HG03520 (cell line): Measurements from ENCODE around the gene ATP8A1.
A peak's percentile ranks its signal among the peaks of the same experiment; 100 is the strongest.

Experiments used
- ATAC-seq: cut with Tn5 transposase; IDR thresholded peaks from one replicate; pipeline ENCODE4 v1.9.1; 2021; ENCODE audit warnings: mild to moderate bottlenecking, moderate library complexity; ENCODE audit not compliant: unreplicated experiment

Gene ATP8A1

DNA sequence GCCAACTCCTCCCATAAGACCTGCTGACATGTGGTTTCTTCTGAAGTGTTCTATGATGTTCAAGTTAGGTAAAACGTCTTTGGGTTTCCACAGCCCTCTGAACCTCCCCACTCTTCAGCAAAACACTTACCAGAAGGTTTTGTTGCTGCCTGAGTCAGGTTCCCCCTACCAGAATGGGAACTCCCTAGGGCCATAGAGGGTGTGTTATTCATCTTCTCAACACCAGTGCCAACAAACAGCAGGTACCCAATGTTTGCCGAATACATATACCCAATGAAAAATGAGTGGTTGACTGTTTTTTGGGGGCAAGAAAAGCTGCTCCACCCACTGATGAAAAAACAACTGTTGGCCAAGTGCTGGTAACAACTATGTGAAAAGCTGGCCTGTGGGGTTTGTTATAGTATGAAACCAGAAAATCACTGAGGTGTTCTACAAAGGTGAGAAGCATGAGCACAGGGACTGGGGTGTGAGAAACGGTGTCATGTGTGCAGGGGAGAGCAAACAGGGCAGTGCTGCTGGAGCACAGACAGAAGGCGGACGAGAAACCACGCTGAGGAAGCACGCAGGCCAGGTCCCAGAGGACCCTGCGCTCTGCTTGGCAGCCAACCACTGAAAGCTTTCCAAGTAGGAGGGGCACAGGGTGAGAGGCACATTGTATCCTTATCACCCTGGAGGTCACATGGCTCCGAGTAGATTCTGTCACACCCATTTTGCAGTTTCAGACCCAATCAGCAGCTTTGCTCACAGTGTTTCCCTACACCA is 28.8 kb downstream of the ATP8A1 start:
- peak; percentile 88 for ATAC-seq

DNA sequence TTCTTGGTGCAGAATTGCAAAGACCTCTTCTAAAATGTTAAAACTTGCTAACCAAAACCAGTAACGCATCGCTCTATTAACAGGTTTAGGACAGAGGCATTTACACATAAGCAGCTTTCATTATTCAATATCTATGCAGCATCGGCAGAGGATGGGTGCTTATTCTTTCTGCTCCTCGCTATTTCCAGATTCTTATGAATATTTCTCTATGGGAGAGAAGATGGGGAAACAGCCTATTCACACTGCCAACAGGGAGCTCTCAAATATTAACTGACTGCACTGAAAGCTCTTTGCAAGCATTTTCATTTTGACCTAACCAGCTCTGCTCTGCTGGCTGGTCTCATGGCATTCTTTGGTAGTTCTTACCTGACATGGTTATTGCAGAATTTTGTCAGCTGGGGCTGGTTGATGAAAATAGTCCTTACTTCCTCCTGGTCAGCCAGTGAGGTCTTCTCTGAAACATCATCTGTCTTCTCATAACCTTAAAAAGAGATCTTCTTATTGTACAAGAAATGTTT is 30.2 kb downstream of the ATP8A1 start:
- ATAC-seq = no peak

DNA sequence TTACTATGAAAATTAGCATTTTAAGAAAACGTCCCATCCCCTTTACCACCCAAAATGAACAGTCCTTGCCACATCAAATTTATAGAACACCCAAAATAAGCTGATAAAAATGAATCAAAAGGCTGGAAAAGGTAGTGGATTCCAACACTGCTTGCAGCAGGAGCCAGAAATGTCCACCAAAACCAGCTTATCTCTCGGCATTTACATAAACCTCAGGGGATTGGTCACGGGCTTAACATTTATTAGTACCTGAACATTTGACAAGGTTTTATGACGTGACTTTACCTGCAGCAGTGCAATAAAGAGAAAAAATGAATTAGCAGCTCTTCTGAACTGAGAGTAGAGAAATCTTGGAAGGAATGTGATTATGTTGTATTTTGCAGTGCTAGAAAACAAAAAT is 31.6 kb downstream of the ATP8A1 start:
- no peak for ATAC-seq

DNA sequence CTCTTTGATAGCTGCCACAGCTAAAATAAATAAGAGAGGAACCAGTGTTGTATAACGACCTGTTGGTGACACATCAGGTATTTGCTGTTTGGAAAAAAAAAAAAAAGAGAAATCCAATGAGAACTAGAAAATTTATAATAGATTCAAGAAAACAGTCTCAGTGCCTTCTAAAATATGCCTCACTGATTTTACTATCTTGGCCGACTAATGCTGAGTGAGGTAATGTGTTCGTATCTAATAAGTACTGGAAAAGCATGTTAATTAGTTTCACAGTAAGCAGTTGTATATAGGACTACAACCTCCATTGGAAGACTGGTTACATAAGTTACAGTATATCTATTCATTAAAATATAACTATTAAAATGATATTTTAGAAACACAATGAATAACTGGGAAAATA is 32.4 kb downstream of the ATP8A1 start:
- ATAC-seq = no peak

DNA sequence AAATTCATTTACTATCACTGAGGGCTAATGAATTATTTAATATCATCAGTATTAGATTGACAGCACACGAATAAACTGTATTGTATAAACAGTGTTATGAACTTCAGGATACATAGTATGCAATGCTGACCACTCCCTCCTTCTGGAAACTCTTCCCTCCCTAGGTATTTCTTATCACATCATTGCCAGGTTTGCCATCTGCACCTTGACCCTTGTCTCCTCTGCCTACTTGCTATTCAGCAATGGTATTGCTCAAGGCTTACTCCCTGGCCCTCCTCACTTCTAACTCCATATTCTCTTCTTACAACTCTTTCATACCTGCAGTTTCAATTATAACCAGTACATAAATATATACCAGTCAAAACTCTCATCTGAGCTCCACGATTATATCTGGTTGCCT is 38.9 kb downstream of the ATP8A1 start:
- no peak for ATAC-seq

DNA sequence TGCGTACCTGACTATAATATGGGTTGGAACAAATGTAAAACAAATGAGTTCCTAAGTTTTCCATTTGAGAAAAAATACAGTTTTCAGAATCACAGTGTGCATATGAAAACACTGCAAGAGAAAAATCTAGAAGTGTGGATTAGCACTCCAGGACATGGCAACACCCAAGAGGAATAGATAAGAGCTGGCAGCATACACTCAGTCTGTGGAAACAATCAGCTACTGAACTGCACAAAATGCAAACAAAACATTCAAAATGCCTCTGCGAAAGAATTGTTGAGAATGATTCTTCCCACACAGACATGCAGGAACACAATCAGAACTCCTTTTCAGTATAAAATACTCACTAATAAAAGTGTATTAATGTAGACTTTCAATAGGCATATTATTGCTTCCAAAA is 39.9 kb downstream of the ATP8A1 start:
- ATAC-seq = no peak

DNA sequence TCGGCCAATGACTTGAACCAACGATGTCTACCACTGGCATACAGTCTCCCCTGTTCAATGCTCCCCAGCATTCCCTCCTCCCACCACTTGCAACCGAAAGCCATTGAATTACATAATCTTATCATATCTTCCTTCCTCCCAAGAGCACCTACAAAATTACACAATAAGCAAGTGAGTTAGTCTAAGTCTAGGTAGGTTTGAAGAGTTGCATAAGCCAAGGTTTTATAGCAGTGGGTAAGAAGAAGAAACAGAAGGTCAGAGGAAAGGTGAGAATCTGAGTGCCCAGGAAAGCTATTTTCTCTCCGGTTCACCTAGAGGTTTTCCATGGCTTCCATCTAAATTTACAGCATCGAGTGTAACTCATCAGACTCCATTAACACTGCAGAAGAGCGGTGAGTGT is 40.3 kb downstream of the ATP8A1 start:
- ATAC-seq = no peak

DNA sequence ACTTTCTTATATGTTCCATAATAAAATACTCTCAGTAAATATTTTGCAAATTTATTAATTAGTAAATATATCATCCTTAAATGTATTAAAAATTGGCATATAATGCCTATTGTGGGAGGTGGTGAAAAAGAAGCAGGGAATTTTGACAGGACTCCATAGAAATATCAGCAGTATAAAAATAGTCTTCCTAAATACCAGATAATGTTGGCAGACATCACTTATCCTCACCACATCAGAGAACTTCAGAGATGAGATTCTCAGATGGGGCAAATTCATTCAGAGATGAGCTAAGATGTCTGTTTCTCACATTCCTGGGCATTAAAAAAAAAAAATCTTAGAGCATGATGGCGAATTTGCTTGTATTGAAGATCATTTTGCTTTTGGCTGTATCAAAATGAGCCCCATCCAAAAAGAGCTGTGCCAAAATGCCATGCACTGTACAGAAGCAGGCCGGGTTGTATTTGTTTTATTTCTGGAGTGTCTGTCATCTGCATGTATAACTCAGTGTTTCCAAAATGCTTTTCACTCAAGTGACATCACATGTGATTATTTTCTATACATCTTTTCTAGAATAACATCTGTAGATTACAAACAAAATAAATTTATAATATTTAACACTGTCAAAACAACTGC is 41.7 kb downstream of the ATP8A1 start:
- ATAC-seq = no peak

DNA sequence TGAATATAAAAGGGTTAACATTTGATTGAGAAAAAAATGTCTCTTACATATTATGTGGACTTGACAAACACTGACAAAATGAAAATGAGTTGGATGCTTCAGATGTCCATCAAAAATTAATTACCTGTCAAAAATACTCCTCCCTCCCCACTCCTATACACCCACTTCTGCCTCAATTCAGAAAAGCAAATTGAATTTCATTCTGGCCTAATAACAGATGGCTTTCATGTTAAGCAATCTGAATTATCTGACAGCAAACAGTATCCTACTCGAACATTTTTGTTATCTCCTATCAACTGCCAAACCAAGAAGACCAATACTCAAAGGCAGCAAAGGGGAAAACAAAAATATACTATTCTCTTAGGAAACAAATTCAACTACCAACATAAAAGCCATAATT is 44.0 kb downstream of the ATP8A1 start:
- ATAC-seq = no peak

DNA sequence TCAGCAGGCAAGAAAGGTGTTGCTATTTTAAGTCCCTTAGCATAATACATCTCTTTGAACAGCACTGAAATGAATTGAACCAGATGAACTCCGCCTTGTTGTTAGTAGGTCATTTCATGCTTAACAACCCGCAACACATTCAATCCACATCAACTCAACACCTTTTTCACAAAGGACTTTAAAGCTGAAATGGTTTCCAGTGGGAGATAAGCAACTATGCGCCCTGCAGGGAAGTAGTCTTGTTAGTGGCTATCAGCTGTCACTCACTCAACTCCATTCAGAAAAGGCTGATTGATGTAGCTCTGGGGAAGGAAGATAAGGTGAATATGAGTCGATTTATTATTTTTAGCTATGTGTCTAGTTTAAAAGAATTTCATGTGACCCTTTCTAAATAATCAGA is 46.0 kb downstream of the ATP8A1 start:
- no peak for ATAC-seq

DNA sequence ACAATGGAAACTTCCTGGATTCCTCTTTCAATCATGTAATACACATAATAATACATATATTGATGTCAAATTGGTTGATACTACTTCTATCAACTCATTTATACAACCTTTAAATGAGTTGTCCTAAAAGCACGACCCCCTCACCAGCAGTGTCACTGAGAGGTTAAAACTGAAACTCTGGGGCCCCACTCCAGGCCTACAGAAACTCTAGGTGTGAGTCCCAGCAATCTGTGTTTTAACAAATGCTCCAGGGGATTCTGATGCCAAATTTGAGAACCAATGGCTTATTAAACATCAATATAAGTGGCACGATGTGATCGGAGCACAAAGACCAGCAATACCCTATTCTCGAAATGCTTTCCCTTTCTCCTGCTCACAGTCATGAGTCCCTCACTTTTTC is 47.9 kb downstream of the ATP8A1 start:
- ATAC-seq = no peak

DNA sequence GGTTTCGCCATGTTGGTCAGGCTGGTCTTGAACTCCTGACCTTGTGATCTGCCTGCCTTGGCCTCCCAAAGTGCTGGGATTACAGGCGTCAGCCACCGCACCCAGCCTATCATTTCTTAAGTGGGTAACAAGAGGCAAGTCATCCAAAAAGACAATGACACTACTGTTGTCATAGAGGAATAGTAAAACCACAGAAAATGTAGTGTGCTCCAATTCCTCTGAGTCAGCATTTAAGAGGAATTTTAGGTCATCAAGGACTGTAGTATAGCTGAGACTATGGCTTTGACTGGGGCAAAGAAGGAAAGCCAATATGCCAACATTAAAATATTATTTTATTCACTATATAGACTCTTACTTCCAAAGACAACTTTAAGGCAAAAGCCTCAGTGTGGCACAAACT is 48.4 kb downstream of the ATP8A1 start:
- ATAC-seq = no peak

DNA sequence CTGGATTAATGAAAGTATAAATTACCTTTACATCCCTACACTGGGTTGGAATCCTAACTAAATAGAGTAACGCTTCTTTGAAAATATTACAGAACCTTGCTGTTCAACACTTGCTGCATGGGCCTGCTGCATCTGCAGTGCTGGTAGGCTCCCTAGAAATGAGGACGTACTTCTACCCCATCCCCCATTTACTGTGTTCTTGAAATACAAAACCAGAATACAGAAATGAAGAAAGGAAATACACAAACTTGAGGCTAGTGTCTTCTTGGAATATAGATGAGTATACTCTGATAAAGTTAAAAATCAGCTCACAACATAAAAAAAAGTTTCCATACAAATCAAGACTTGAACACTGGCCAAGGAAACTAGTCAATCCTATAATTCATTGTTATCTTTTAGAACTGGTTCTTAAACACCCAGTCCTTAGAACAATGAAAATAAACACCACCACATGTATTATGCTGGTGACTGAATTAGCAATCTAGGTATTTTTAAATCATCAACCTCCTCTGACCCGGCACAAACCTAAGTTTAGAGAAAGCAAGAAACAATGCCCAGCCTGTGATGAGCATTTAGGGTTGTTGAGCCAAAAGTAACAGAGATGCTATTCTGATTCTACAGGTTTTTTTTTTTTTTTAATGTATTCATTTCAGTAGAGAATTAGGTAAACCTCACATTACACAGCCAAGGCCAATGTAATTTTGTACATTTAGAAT is 49.7 kb downstream of the ATP8A1 start:
- no peak for ATAC-seq

DNA sequence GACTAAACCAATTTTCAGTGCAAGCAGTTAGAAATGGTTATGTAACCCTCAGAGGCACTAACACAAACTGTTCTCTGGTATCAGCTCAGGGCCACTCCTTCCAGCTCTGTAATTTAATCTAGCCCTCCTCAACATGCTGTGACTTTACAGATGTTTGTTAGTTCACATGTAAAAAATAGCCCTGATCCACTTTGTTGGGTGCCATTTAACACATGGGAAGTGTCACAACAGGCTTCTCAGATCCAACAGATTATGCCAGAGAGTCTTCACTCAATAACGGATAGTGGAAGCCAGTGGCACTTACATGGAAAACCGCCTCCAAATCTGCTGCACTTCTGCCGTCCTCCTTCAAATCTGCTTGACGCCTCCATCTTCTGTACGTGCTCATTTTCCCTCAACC is 51.6 kb downstream of the ATP8A1 start:
- no peak for ATAC-seq

DNA sequence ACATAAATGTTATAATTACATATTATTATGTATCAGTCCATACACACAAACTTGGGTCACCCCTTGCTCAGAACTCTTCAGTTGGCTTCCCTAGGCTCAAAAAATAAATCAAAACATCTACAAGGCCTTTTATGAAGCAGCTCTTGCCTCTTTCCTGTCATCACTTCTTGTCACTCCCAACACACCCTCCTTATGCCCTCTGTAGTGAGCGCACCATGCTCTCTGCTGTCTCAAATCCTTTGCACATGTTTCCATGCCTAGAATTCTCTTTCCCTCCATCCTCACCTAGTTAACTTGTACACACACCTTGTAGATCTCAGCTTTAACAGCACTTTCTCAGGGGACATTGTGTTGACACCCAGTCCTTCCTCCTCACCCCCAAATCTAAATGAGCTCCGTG is 53.0 kb downstream of the ATP8A1 start:
- no peak for ATAC-seq

DNA sequence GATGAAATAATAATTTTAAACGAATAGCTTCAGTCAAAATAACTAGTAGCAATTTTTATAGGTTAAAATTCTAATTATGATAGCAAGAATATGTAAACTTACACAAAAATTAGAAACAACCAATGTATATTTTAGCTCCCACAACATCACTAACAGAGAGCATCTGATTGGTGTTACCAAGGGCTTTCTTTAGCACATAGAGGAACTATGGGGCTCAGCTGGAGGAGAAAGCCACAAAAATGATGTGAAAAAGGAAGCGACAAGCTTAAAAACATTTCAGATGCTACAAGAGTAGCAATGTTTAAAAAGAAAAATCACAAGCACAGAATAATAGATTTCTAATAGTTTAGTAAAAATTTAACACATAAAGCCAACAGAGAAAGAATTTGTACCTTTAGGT is 56.3 kb downstream of the ATP8A1 start:
- ATAC-seq = peak; percentile 53

DNA sequence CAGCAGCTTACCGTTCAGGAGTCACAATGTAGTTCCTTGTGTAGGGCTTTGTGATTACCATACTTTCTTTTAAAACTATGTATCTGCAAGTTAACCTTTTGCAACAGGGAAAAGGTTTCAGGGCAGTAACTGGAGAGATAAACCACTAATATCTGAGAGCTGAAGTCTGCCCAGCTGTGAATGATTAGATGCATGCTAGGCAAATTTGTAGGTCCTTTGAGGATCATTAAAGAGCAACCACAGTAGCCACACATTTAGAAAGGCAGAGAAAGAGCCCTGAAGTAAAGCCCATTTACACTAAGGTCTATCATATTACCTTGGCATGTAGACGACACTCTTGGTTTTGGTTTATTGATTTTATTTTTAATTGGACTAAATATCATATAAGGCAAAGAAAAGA is 60.0 kb downstream of the ATP8A1 start:
- peak; percentile 84 for ATAC-seq

DNA sequence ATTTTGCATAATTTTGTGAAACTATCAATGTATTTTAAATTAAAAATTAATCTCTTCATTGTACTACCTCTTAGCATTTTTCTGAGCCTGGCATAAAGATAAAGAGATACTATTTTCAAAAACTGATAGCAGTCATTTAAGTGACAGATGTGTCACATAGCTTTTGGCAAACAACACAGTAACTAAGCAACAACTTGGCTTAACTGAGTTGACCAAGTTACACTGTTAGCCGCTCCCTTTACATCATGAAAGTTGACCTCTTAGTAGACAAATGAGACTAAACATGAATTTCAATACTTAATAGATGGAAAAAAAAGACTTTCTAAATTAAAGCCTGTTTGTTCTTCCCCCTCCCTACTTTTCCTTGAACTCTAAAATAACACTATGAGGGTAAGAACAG is 62.0 kb downstream of the ATP8A1 start:
- no peak for ATAC-seq

DNA sequence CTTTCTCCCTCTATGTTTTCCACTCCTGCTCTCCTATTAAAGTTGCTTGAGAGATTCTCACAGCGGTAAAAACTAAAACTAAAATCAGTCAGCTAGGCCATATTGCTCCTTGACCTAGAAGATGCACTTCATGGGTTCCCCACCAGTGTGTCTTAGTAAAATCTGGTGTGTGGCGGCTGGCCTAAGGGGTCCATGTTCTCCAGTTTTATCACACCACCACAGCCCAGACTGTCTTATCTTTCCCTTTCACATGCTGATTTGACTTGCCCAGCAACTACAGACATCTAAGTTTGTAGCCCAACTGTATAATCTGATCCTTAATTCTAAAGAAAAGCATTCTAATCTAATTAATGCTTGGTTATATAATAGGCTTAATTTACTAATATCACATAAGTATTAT is 68.0 kb downstream of the ATP8A1 start:
- ATAC-seq = no peak

DNA sequence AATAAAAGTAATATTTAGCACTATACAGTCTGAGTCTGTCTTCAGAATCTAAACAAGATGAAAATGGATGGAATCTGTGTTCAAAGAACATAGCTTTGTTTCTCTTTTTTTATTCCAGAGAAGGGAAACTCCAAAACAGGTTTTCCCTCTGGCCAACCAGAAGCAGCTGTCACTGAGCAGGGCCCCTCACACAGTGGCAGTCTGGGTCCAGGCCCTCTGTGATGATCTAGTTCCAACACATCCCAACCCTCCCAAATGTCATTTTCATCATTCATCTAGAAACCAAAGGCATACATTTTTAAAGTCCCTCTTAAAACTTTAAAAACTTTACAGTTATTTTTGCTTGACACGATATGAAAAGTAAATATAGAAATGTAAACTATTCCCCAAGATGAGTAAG is 70.1 kb downstream of the ATP8A1 start:
- no peak for ATAC-seq

DNA sequence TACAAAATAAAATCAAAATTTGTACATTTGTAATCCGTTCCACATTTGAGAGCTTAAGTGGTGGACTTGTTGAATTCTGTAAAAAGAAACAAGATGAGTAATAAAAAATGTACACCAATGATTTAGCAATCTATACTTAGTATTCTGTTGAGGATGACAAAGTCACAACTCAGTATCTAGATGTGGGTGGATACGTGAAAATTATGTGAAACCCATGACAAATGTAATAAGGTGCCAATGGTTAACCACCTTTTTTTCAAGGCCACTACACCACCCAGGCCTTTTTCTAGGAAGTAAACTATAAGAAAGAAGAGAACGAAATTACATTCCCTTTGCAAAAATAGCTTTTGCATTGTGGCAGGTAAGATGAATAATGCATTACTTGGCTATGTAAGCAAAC is 77.0 kb downstream of the ATP8A1 start:
- no peak for ATAC-seq

DNA sequence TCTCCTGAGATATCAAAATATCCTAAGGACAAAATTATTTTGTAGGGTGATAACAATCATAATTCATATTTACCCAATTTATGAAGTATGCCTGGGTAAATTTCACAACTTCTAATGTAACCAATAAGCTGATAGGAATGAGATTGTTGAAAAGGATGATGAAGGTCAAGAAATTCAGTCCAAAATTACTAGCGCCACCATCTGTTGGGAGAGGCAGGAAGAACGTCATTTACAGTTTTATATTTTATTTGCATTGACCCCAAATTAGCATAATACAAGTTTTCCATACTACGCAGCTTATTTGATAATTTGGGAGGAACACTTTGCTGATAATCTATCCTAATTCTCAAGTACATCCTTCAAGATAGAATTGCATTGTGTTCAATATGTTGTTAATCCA is 78.7 kb downstream of the ATP8A1 start:
- no peak for ATAC-seq
